RWPE2 (cell line): ENCODE data around the gene BAZ2A.
A peak's percentile ranks its signal among the peaks of the same experiment; 100 is the strongest.
"Not testable (repeated sequence)": the region's sequence is repeated elsewhere in the genome, so short reads cannot be mapped to it uniquely, and the experiment has no call there.

Source experiments
- ATAC-seq: fragments of 200-7000 bp; cut with Tn5 transposase; 3 replicates; pipeline ENCODE4 v1.9.1; 2021; ENCODE audit warnings: low read depth
- DNase-seq: peaks from one replicate; pipeline ENCODE4 v3.0.0-alpha.2; 2020; ENCODE audit warnings: low spot score
- H3K27ac ChIP-seq: fragments of 450-650 bp; 2 replicates; pipeline ENCODE4 v1.5.1; 2017; ENCODE audit warnings: mild to moderate bottlenecking; ENCODE audit not compliant: poor library complexity, severe bottlenecking
- H3K27me3 ChIP-seq: fragments of 250-450 bp; sonication (Bioruptor Pico); 2 replicates; pipeline ENCODE4 v1.5.1; 2021; ENCODE audit warnings: mild to moderate bottlenecking, moderate library complexity; ENCODE audit not compliant: insufficient read depth, poor library complexity, severe bottlenecking
- H3K36me3 ChIP-seq: fragments of 250-450 bp; sonication (Bioruptor Pico); 2 replicates; pipeline ENCODE4 v1.5.1; 2020; ENCODE audit warnings: low read depth, mild to moderate bottlenecking, moderate library complexity
- H3K4me1 ChIP-seq: fragments of 250-450 bp; sonication (Bioruptor Pico); 2 replicates; pipeline ENCODE4 v1.5.1; 2021; ENCODE audit warnings: mild to moderate bottlenecking, moderate library complexity; ENCODE audit not compliant: insufficient read depth, poor library complexity, severe bottlenecking
- H3K4me3 ChIP-seq: fragments of 250-450 bp; sonication (Bioruptor Pico); 2 replicates; pipeline ENCODE4 v1.5.1; 2021; ENCODE audit warnings: mild to moderate bottlenecking, moderate library complexity; ENCODE audit not compliant: severe bottlenecking
- H3K9me3 ChIP-seq: fragments of 250-450 bp; sonication (Bioruptor Pico); 2 replicates; pipeline ENCODE4 v1.5.1; 2021; ENCODE audit warnings: mild to moderate bottlenecking, moderate library complexity; ENCODE audit not compliant: severe bottlenecking
- CTCF ChIP-seq: fragments of 450-650 bp; IDR thresholded peaks from one replicate; pipeline ENCODE4 v1.5.1; 2017; ENCODE audit warnings: mild to moderate bottlenecking, moderate library complexity; ENCODE audit not compliant: poor library complexity, severe bottlenecking

The BAZ2A gene

GRCh38 chr12:56578983-56579546 lies 51.1 kb downstream of the BAZ2A start:
- peaks cover 34% of the 10 kb centered on the region for H3K4me1 ChIP-seq
- H3K27me3 ChIP-seq = no peaks in the 10 kb centered on the region
- DNase-seq (no peak), ATAC-seq (no peak)
- TF ChIP-seq CTCF = no peak
- no peaks in the 10 kb centered on the region for H3K9me3 ChIP-seq
- peak overlapping the region; percentile 93 for H3K27ac ChIP-seq
- no peak overlapping the region for H3K4me3 ChIP-seq
- H3K36me3 ChIP-seq = peaks cover 85% of the 10 kb centered on the region

GRCh38 chr12:56577248-56577647 lies 52.9 kb downstream of the BAZ2A start:
- DNase-seq = not testable (repeated sequence)

DNA sequence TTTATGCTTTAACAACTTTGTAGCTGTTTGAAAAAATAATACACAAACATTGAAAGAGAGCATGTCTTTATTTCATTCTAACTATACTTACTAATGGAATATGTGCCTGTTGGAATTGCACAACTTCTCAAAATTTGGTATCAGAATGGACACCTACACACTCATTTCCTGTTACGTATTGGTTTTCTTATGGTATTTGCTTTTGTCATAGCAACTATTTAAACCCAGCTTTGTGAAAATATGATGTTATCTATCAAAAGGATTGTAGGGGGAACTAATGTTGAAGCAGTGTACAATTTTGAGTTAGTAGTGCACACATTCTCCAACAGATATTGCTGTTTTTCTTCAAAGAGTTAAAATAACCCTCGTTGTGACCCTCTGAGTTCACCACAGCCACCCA lies 55.9 kb downstream of the BAZ2A start:
- Histone ChIP-seq H3K4me1 (peaks cover 21% of the 10 kb centered on the region), H3K4me3 (no peak overlapping the region), H3K27me3 (no peaks in the 10 kb centered on the region), H3K27ac (peak overlapping the region; percentile 68), H3K9me3 (no peaks in the 10 kb centered on the region), H3K36me3 (peaks cover 84% of the 10 kb centered on the region)
- DNase-seq = no peak
- peak; percentile 24; the same call in 1 of the 3 replicates for ATAC-seq
- no peak for TF ChIP-seq CTCF

More at GRCh38 chr12:56577248-56577647, 52.9 kb downstream of the BAZ2A start:
- H3K9me3 ChIP-seq, H3K4me3 ChIP-seq, H3K27me3 ChIP-seq, H3K27ac ChIP-seq, ATAC-seq: not testable (repeated sequence)
- Histone ChIP-seq H3K36me3 (peaks cover 83% of the 10 kb centered on the region), H3K4me1 (peaks cover 31% of the 10 kb centered on the region)

DNA sequence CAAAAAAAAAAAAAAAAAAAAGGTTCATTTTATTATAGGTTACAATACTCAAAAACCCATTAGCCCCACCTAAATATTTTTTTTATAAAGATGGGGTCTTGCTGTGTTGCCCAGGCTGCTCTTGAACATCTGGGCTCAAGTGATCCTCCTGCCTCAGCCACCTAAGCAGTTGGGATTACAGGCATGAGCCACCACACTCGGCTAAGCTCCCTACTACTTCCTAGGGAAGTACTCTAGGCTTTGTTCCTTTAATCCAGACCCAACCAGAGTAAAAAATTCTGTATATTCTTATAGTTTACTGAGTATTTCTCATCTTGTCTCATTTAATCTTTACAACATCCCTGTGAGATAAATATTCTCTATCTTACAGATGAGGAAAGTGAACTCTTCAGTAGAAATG lies 57.8 kb downstream of the BAZ2A start:
- no peak for ATAC-seq
- H3K4me3 ChIP-seq = no peak overlapping the region
- H3K36me3 ChIP-seq = peaks cover 87% of the 10 kb centered on the region
- no peak for TF ChIP-seq CTCF
- no peak for DNase-seq
- H3K27me3 ChIP-seq = no peaks in the 10 kb centered on the region
- H3K4me1 ChIP-seq = peaks cover 21% of the 10 kb centered on the region
- no peaks in the 10 kb centered on the region for H3K9me3 ChIP-seq
- peak overlapping the region; percentile 68 for H3K27ac ChIP-seq

DNA sequence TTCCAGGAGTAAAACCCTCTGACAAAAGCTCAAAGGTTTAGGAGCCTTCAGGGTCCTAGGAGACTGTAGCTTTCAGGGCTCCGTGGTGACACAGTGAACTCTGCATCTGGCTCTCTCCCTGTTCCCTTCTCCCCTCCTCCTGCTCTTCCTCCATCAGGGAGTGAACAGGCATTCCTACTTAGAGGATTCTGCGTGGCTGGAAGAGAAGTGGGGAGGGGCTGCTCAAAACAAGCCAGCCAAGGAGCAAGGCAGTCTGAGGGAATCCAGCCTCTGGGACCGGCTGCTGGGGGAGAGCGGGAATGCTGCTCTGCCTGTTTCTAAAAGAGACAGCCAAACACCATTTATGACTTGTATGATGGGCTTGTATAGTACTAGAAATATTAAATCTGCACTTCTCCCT lies 59.0 kb downstream of the BAZ2A start:
- DNase-seq (no peak), ATAC-seq (no peak)
- no peak for TF ChIP-seq CTCF
- H3K27ac ChIP-seq = peak overlapping the region; percentile 68
- no peaks in the 10 kb centered on the region for H3K9me3 ChIP-seq
- no peak overlapping the region for H3K4me3 ChIP-seq
- peaks cover 91% of the 10 kb centered on the region for H3K36me3 ChIP-seq
- no peaks in the 10 kb centered on the region for H3K27me3 ChIP-seq
- H3K4me1 ChIP-seq = peaks cover 21% of the 10 kb centered on the region
